GM12878 (cell line): ENCODE data around the gene POU6F2. TPM values are rescaled to one million over a fixed set of nuclear protein-coding genes. Genes with fewer than 3 reads are reported as not detected.

ENCODE experiments used
- ATAC-seq: fragments of 200-7000 bp; cut with Tn5 transposase; 3 replicates; pipeline ENCODE4 v1.9.1; 2020; ENCODE audit warnings: mild to moderate bottlenecking, moderate library complexity
- BruUV-seq: library from RNA; stranded (reverse); fragments of 400-500 nt; replicated peaks from 2 replicates; lab custom pipeline; 2021; lab: Mats Ljungman, UMichigan
- CTCF ChIA-PET: fragments of 300-600 bp; sonication (Branson Sonifier 250); formaldehyde crosslinking; extraction: SDS; loops from one replicate; lab custom pipeline; 2021; ENCODE audit warnings: inconsistent platforms; lab: Yijun Ruan, JAX
- POLR2A ChIA-PET: fragments of 350-600 bp; formaldehyde crosslinking; extraction: SDS; loops from one replicate; lab custom pipeline; 2021; ENCODE audit warnings: inconsistent platforms; lab: Charles Lee
- RAD21 ChIA-PET: fragments of 300-600 bp; sonication (Branson Sonifier 250); formaldehyde crosslinking; loops from one replicate; lab custom pipeline; 2023; ENCODE audit warnings: antibody characterized with exemption; ENCODE audit not compliant: unreplicated experiment; lab: Charles Lee
- SMC1A ChIA-PET: fragments of 300-600 bp; sonication (Branson Sonifier 250); formaldehyde crosslinking; loops from one replicate; lab custom pipeline; 2023; ENCODE audit not compliant: unreplicated experiment, uncharacterized antibody; lab: Charles Lee
- DNase-seq: peaks from one replicate; pipeline ENCODE4 v3.0.0-alpha.2; 2011; ENCODE audit warnings: low read depth, low spot score
- FAIRE-seq: peaks from 3 replicates; lab custom pipeline; 2011; peaks lifted over from hg19 to GRCh38; lab: Jason Lieb, UNC
- H2AFZ ChIP-seq: 2 replicates; pipeline ENCODE4 v1.6.0; 2011; ENCODE audit warnings: low read depth, low read length, control low read depth; ENCODE audit not compliant: control insufficient read depth
- H3K27ac ChIP-seq: 2 replicates; pipeline ENCODE4 v1.5.1; 2011; ENCODE audit warnings: control low read depth; ENCODE audit not compliant: control insufficient read depth, insufficient read depth
- H3K27me3 ChIP-seq, 2 experiments: replicated peaks in 1 of 2; 2 replicates each; pipeline versions ENCODE4 v1.6.0 to v1.6.1; 2011; ENCODE audit warnings: low read length in 1 of 2; ENCODE audit not compliant: control insufficient read depth in 2 of 2, insufficient read depth in 2 of 2
- H3K36me3 ChIP-seq, 2 experiments: 2 replicates each; pipeline ENCODE4 v1.5.1; 2011; ENCODE audit warnings: low read length in 1 of 2; ENCODE audit not compliant: control insufficient read depth in 2 of 2, insufficient read depth in 2 of 2
- H3K4me1 ChIP-seq: 2 replicates; pipeline ENCODE4 v1.6.1; 2011; ENCODE audit warnings: mild to moderate bottlenecking, low read length, moderate library complexity, mixed read lengths; ENCODE audit not compliant: control insufficient read depth, insufficient read depth
- H3K4me2 ChIP-seq: 2 replicates; pipeline ENCODE4 v1.6.0; 2011; ENCODE audit warnings: control low read depth; ENCODE audit not compliant: control insufficient read depth, insufficient read depth
- H3K4me3 ChIP-seq: fragments of 200-600 bp; sonication (generic); 2 replicates; pipeline ENCODE4 v1.5.1; 2016
- H3K79me2 ChIP-seq: 2 replicates; pipeline ENCODE4 v1.6.0; 2011; ENCODE audit warnings: low read length; ENCODE audit not compliant: control insufficient read depth, insufficient read depth
- H3K9ac ChIP-seq: 2 replicates; pipeline ENCODE4 v1.8.0; 2011; ENCODE audit warnings: low read length, control low read depth, mixed read lengths; ENCODE audit not compliant: control insufficient read depth, insufficient read depth
- H3K9me3 ChIP-seq: replicated peaks from 3 replicates; pipeline ENCODE4 v1.5.1; 2011; ENCODE audit warnings: mild to moderate bottlenecking, low read length; ENCODE audit not compliant: control insufficient read depth, insufficient read depth
- H4K20me1 ChIP-seq: 2 replicates; pipeline ENCODE4 v1.6.0; 2011; ENCODE audit not compliant: control insufficient read depth, insufficient read depth
- IRF4 ChIP-seq: IDR thresholded peaks from 2 replicates; pipeline ENCODE4 v1.6.1; 2011; ENCODE audit warnings: low read depth, low read length
- NFYB ChIP-seq: IDR thresholded peaks from 2 replicates; pipeline ENCODE4 v1.6.1; 2011; ENCODE audit warnings: low read depth, mild to moderate bottlenecking, low read length, improper control_type of control experiment, moderate library complexity; ENCODE audit not compliant: insufficient read depth
- POLR2A ChIP-seq: IDR thresholded peaks from 2 replicates; pipeline ENCODE4 v1.6.1; 2011; ENCODE audit warnings: low read depth, mild to moderate bottlenecking, low read length
- TCF12 ChIP-seq: IDR thresholded peaks from 2 replicates; pipeline ENCODE4 v1.6.1; 2011; ENCODE audit warnings: low read depth, mild to moderate bottlenecking, low read length
- WGBS: methylation state at CpG from one replicate; pipeline ENCODE4 v1.1.6; 2016; ENCODE audit warnings: low lambda C conversion rate; ENCODE audit not compliant: insufficient replicate concordance, insufficient coverage; ENCODE audit errors: missing lambda C conversion rate; 5-methylcytosine and 5-hydroxymethylcytosine counted together
- in situ Hi-C: fragments of 300-500 bp; cut with MboI; formaldehyde crosslinking; loops from 9 replicates; pipeline ENCODE4 v1.14.3; 2018; ENCODE audit warnings: mixed read lengths
- intact Hi-C: fragments of 100-400 bp; cut with micrococcal nuclease; formaldehyde crosslinking; loops from one replicate; pipeline ENCODE4 v1.14.2; 2022; ENCODE audit not compliant: unreplicated experiment
- polyA plus RNA-seq, 11 experiments: library from polyadenylated mRNA; depleted of rRNA in 4 of 11; unstranded in 6 of 11; stranded (reverse) in 5 of 11; fragments of >200 nt; fragmentation: Nextera tagmentation in 4 of 11; fragmentation: Illumina TruSeq in 1 of 11; extraction: Ambion mirVana in 4 of 11; extraction: Trizol in 1 of 11; gene quantifications; 1 replicate in 1 of 11; 2 replicates in 10 of 11; pipeline versions ENCODE4 v1.2.1 to v1.2.3, GENCODE V29; 2011 to 2016; ENCODE audit warnings: inconsistent platforms in 2 of 11, missing spikeins in 2 of 11, low read depth in 1 of 11
- total RNA-seq, 4 experiments: library from RNA; depleted of rRNA in 3 of 4; stranded (reverse); fragments of >200 nt in 3 of 4; fragmentation: Illumina TruSeq in 1 of 4; extraction: Trizol in 1 of 4; gene quantifications; 2 replicates each; pipeline versions ENCODE4 v1.2.1 to v1.2.3, GENCODE V29; 2013 to 2021
- TF ChIP-seq, protein P1 (sequence below): fragments of 150-350 bp; IDR thresholded peaks from 2 replicates; pipeline ENCODE4 v1.6.1; 2016; ENCODE audit warnings: low read depth, low read length
- TF ChIP-seq, protein P2 (sequence below): fragments of 450-650 bp; IDR thresholded peaks from 2 replicates; pipeline ENCODE4 v1.6.1; 2017; ENCODE audit warnings: mild to moderate bottlenecking, moderate library complexity

POU6F2 gene
- total and polyA plus RNA-seq, 10 of the 15 experiments (the other 5 are each of a cell fraction or from before 2014, with no cell fraction given): 0.10 TPM; not detected in 9

DNA sequence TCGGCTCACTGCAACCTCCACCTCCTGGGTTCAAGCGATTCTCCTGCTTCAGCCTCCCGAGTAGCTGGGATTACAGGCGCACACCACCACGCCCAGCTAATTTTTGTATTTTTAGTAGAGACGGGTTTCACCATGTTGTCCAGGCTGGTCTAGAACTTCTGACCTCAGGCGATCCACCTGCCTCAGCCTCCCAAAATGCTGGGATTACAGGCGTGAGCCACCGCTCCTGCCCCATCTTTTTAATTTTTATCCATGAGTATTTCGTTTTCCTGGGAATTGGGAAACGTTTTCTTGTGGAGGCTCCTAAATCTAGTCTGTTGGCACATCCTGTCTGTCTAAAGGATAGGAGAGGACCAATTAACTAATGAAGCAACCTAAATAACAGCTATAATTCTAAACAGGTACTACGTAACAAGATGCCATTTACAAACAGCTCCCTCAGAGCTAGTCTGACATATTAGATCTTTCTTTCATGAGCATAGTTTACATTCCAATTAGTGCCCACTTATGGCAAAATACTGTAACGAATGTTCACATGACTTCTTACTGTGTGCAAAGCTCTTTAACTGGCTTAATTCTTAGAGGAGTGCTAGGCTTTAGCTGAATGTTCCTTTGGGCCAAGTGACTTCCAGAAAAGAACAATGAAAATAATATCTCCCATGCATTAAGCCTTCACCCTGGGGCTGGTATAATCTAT is 437.5 kb downstream of the POU6F2 start (continued):
- TF ChIP-seq, protein P1, sequence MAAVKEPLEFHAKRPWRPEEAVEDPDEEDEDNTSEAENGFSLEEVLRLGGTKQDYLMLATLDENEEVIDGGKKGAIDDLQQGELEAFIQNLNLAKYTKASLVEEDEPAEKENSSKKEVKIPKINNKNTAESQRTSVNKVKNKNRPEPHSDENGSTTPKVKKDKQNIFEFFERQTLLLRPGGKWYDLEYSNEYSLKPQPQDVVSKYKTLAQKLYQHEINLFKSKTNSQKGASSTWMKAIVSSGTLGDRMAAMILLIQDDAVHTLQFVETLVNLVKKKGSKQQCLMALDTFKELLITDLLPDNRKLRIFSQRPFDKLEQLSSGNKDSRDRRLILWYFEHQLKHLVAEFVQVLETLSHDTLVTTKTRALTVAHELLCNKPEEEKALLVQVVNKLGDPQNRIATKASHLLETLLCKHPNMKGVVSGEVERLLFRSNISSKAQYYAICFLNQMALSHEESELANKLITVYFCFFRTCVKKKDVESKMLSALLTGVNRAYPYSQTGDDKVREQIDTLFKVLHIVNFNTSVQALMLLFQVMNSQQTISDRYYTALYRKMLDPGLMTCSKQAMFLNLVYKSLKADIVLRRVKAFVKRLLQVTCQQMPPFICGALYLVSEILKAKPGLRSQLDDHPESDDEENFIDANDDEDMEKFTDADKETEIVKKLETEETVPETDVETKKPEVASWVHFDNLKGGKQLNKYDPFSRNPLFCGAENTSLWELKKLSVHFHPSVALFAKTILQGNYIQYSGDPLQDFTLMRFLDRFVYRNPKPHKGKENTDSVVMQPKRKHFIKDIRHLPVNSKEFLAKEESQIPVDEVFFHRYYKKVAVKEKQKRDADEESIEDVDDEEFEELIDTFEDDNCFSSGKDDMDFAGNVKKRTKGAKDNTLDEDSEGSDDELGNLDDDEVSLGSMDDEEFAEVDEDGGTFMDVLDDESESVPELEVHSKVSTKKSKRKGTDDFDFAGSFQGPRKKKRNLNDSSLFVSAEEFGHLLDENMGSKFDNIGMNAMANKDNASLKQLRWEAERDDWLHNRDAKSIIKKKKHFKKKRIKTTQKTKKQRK: no peak

DNA sequence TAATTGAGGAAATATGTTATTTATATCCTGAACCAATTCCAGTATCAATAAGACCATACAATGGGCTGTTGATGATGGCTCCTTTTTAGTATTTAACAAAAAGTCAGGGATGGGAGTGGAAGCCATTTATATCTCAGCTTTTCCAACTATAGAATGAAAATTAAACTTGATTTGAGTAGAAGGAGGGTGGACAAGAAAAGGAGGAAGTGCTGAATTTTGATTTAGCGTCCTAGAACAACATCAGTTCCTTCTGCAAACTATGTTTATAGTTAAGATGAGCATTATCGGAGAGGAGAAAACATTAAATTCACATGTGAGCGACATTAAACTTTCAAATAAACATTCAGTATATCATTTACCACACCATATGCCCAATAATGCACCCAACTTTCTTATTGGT is 439.2 kb downstream of the POU6F2 start:
- H3K36me3 ChIP-seq: no peaks in the 10 kb centered on the region
- TF ChIP-seq TCF12: no peak
- TF ChIP-seq, protein P2, sequence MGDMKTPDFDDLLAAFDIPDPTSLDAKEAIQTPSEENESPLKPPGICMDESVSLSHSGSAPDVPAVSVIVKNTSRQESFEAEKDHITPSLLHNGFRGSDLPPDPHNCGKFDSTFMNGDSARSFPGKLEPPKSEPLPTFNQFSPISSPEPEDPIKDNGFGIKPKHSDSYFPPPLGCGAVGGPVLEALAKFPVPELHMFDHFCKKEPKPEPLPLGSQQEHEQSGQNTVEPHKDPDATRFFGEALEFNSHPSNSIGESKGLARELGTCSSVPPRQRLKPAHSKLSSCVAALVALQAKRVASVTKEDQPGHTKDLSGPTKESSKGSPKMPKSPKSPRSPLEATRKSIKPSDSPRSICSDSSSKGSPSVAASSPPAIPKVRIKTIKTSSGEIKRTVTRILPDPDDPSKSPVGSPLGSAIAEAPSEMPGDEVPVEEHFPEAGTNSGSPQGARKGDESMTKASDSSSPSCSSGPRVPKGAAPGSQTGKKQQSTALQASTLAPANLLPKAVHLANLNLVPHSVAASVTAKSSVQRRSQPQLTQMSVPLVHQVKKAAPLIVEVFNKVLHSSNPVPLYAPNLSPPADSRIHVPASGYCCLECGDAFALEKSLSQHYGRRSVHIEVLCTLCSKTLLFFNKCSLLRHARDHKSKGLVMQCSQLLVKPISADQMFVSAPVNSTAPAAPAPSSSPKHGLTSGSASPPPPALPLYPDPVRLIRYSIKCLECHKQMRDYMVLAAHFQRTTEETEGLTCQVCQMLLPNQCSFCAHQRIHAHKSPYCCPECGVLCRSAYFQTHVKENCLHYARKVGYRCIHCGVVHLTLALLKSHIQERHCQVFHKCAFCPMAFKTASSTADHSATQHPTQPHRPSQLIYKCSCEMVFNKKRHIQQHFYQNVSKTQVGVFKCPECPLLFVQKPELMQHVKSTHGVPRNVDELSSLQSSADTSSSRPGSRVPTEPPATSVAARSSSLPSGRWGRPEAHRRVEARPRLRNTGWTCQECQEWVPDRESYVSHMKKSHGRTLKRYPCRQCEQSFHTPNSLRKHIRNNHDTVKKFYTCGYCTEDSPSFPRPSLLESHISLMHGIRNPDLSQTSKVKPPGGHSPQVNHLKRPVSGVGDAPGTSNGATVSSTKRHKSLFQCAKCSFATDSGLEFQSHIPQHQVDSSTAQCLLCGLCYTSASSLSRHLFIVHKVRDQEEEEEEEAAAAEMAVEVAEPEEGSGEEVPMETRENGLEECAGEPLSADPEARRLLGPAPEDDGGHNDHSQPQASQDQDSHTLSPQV: no peak
- TF ChIP-seq NFYB: no peak
- TF ChIP-seq IRF4: no peak
- TF ChIP-seq POLR2A: no peak
- TF ChIP-seq, all 136 proteins: peak for 0
- ATAC-seq (no peak), DNase-seq (no peak), FAIRE-seq (no peak)
- in situ Hi-C loops: no loop called here
- Histone ChIP-seq H3K4me1 (no peaks in the 10 kb centered on the region), H3K4me2 (no peak overlapping the region), H4K20me1 (no peaks in the 10 kb centered on the region), H3K27ac (no peak overlapping the region), H3K9me3 (no peaks in the 10 kb centered on the region), H3K4me3 (no peak overlapping the region), H3K27me3 (no peaks in the 10 kb centered on the region), H3K9ac (no peak overlapping the region), H3K79me2 (no peaks in the 10 kb centered on the region), H2AFZ (no peak overlapping the region)
- intact Hi-C loops: no loop called here
- ChIA-PET CTCF (interaction anchor here (1.0 to 5.6 kb wide), 6 partner anchors 10 to 620 kb away, joined by 3 to 29 read pairs (median 4); no protein-coding TSS in a partner anchor), POLR2A (no interaction called here), RAD21 (interaction anchor here (0.7 kb wide), 1 partner anchor 20 kb away, joined by 5 read pairs; no protein-coding TSS in a partner anchor), SMC1A (interaction anchor here (1.1 to 1.9 kb wide), 4 partner anchors 9 to 483 kb away, joined by 3 to 7 read pairs (median 4); no protein-coding TSS in a partner anchor)
- WGBS: 15% methylated on average over 3 of the region's 3 CpGs
- no TSS peak for BruUV-seq
